ENCODE results near the gene KRT10. TPM values are rescaled to one million over a fixed set of nuclear protein-coding genes. Genes with fewer than 3 reads are reported as not detected.

KRT10 gene
- polyA plus RNA-seq, 1 donor from 2014 or later = 201 TPM

DNA sequence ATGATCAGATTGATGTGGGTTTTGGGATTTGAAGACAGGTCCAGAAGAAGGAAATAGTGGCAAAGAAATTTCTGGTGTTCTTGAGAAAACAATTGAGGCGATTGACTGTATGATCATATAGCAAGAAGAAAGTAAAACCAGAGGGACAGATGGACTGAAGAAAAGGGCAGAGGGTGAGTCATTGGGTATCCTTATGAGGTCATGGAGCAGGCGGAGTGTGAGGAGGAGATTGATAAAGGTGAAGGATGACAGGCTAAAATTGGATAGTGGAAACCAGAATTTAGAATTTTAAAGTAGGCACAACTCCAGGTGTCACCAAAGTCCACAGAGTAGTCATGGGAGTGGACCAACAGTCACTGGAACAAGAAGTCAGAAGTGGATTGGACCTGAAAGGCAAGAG is 21.3 kb downstream of the KRT10 start:
- Mint-ChIP-seq H3K4me3 (no peak overlapping the region), H3K4me1 (peaks cover 0 to 3% (median 0%) of the 10 kb centered on the region in 3 donors), H3K36me3 (no peaks in the 10 kb centered on the region), H3K9me3 (peaks cover 0 to 2% (median 0%) of the 10 kb centered on the region in 3 donors), H3K27me3 (peaks cover 21% of the 10 kb centered on the region), H3K27ac (no peak overlapping the region)

GRCh38 chr17:40800381-40800780 is 22.0 kb downstream of the KRT10 start:
- Mint-ChIP-seq H3K27me3 (peaks cover 23% of the 10 kb centered on the region), H3K9me3 (peaks cover 0 to 2% (median 0%) of the 10 kb centered on the region in 3 donors), H3K27ac (no peak overlapping the region), H3K36me3 (no peaks in the 10 kb centered on the region), H3K4me1 (peaks cover 0 to 3% (median 0%) of the 10 kb centered on the region in 3 donors), H3K4me3 (no peak overlapping the region)

DNA sequence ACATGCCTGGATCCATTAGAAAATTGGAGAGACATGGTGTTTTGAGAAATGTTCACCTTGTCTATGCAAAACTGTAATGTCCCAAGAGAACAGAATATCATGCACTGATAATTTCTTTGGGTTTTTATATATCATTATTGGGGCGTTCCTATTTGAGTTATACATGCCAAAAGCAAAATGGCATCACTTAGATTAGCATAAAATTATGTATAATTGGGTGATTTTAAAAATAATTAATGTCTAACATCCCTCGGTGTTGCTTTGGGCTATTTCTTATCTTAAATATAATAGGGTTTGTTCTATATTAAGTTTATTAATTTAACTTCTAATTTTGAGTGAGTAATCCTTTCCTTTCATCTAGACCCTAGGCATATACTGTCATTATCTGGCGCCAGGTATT is 22.6 kb downstream of the KRT10 start, which contains the start of gene KRT28:
Gene KRT28 (minus strand): TSS at position 101 of the 400 bp plus-strand sequence. CDS start 66 bp downstream, at position 35.
- H3K27me3 Mint-ChIP-seq = peaks cover 20% of the 10 kb centered on the region
- H3K27ac Mint-ChIP-seq = no peak within 1 kb of the TSS
- H3K9me3 Mint-ChIP-seq = peaks cover 0 to 2% (median 0%) of the 10 kb centered on the region in 3 donors
- peaks cover 0 to 3% (median 0%) of the 10 kb centered on the region in 3 donors for H3K4me1 Mint-ChIP-seq
- no peak within 1 kb of the TSS for H3K4me3 Mint-ChIP-seq
- H3K36me3 Mint-ChIP-seq = no peaks in the 10 kb centered on the region

GRCh38 chr17:40796846-40797245 is 25.6 kb downstream of the KRT10 start:
- Mint-ChIP-seq H3K4me3 (no peak overlapping the region), H3K27ac (no peak overlapping the region), H3K27me3 (peaks cover 15% of the 10 kb centered on the region), H3K9me3 (no peaks in the 10 kb centered on the region), H3K4me1 (no peaks in the 10 kb centered on the region), H3K36me3 (no peaks in the 10 kb centered on the region)

GRCh38 chr17:40795019-40795667 is 27.3 kb downstream of the KRT10 start:
- Mint-ChIP-seq H3K9me3 (no peaks in the 10 kb centered on the region), H3K4me3 (no peak overlapping the region), H3K27me3 (peaks cover 15% of the 10 kb centered on the region), H3K4me1 (no peaks in the 10 kb centered on the region), H3K27ac (no peak overlapping the region), H3K36me3 (peaks cover 2% of the 10 kb centered on the region)

GRCh38 chr17:40794466-40794865 is 27.9 kb downstream of the KRT10 start:
- H3K4me3 Mint-ChIP-seq = no peak overlapping the region
- H3K9me3 Mint-ChIP-seq = no peaks in the 10 kb centered on the region
- H3K27ac Mint-ChIP-seq = peak overlapping the region in 1 of 3 donors; percentile 48
- H3K36me3 Mint-ChIP-seq = peaks cover 2% of the 10 kb centered on the region
- H3K4me1 Mint-ChIP-seq = no peaks in the 10 kb centered on the region
- H3K27me3 Mint-ChIP-seq = peaks cover 14% of the 10 kb centered on the region

- H3K27ac Mint-ChIP-seq = no peak overlapping the region
- no peaks in the 10 kb centered on the region for H3K9me3 Mint-ChIP-seq
- H3K4me1 Mint-ChIP-seq = no peaks in the 10 kb centered on the region
- H3K36me3 Mint-ChIP-seq = peaks cover 2% of the 10 kb centered on the region
- H3K4me3 Mint-ChIP-seq = no peak overlapping the region
- peaks cover 11% of the 10 kb centered on the region for H3K27me3 Mint-ChIP-seq
These were observed 28.6 kb downstream of the KRT10 start for GRCh38 chr17:40793832-40794231.

GRCh38 chr17:40791787-40792436 is 30.5 kb downstream of the KRT10 start:
- H3K27ac Mint-ChIP-seq = no peak overlapping the region

DNA sequence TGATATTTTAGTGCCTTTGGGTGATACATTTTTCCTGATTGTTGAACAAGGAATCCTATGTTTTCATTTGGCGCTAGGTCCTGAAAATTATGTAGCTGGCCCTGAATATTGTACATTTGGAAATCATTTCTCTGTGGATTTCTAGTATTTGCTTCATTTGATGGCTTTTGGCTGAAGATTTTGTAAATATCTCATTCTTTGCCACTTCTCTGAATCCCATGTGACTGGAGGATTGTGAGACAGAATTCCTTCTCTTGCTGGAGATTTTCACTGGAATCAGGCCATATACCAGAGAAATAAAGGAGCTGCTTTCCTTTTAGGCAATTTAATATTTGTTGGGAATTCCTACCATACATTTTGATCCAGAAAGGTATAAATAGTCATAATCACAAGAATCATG is 31.3 kb downstream of the KRT10 start:
- H3K4me1 Mint-ChIP-seq = no peaks in the 10 kb centered on the region
- no peak overlapping the region for H3K27ac Mint-ChIP-seq
- H3K36me3 Mint-ChIP-seq = peaks cover 2% of the 10 kb centered on the region
- H3K4me3 Mint-ChIP-seq = no peak overlapping the region
- peaks cover 7% of the 10 kb centered on the region for H3K27me3 Mint-ChIP-seq
- H3K9me3 Mint-ChIP-seq = no peaks in the 10 kb centered on the region

More at GRCh38 chr17:40791787-40792436, 30.5 kb downstream of the KRT10 start:
- H3K9me3 Mint-ChIP-seq = no peaks in the 10 kb centered on the region
- peaks cover 2% of the 10 kb centered on the region for H3K36me3 Mint-ChIP-seq
- no peak overlapping the region for H3K4me3 Mint-ChIP-seq
- H3K27me3 Mint-ChIP-seq = peaks cover 7% of the 10 kb centered on the region
- H3K4me1 Mint-ChIP-seq = no peaks in the 10 kb centered on the region

GRCh38 chr17:40782450-40782849 is 40.0 kb downstream of the KRT10 start, which contains the start of gene KRT27:
TSS of gene KRT27 (minus strand) at chr17:40782550. CDS start at chr17:40782493, 57 bp downstream.
- no peak within 1 kb of the TSS for H3K27ac Mint-ChIP-seq
- no peaks in the 10 kb centered on the region for H3K9me3 Mint-ChIP-seq
- H3K4me1 Mint-ChIP-seq = peaks cover 0 to 2% (median 0%) of the 10 kb centered on the region in 3 donors
- peaks cover 2% of the 10 kb centered on the region for H3K36me3 Mint-ChIP-seq
- H3K27me3 Mint-ChIP-seq = peaks cover 32% of the 10 kb centered on the region
- peak within 1 kb of the TSS in 1 of 4 donors; percentile 78 for H3K4me3 Mint-ChIP-seq

GRCh38 chr17:40779181-40779909 is 43.1 kb downstream of the KRT10 start:
- Mint-ChIP-seq H3K4me1 (peaks cover 0 to 2% (median 0%) of the 10 kb centered on the region in 3 donors), H3K27ac (no peak overlapping the region), H3K27me3 (peaks cover 40% of the 10 kb centered on the region), H3K4me3 (peak overlapping the region in 3 of 4 donors; percentile 15 to 81 (median 50)), H3K9me3 (no peaks in the 10 kb centered on the region), H3K36me3 (peaks cover 2% of the 10 kb centered on the region)

- Mint-ChIP-seq H3K9me3 (no peaks in the 10 kb centered on the region), H3K27me3 (peaks cover 39% of the 10 kb centered on the region), H3K36me3 (peaks cover 2% of the 10 kb centered on the region), H3K4me1 (peaks cover 0 to 2% (median 0%) of the 10 kb centered on the region in 3 donors), H3K27ac (no peak overlapping the region), H3K4me3 (no peak overlapping the region)
These were observed 44.0 kb downstream of the KRT10 start for GRCh38 chr17:40778461-40778860.

GRCh38 chr17:40777971-40778370 is 44.4 kb downstream of the KRT10 start:
- Mint-ChIP-seq H3K27me3 (peaks cover 39% of the 10 kb centered on the region), H3K4me3 (no peak overlapping the region), H3K36me3 (no peaks in the 10 kb centered on the region), H3K9me3 (no peaks in the 10 kb centered on the region), H3K4me1 (peaks cover 0 to 2% (median 0%) of the 10 kb centered on the region in 3 donors), H3K27ac (no peak overlapping the region)

DNA sequence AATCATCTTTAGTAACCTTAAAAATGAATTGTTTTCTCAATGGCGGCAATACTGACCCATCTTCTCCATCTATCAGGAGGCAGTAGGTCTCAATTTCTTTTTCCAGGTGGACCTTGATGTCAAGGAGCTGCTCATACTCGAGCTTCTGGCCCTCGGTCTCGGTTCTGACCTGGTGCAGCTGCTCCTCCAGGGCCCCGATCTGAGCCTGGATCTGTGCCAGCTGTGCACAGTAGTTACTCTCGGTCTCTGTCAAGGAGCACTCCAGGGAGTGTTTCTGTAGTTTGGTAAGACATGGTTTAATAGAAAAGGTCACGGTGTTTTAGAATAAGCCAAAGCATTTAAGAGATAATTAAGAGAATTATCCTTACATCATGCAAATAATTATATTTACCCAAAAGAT is 45.0 kb downstream of the KRT10 start:
- Mint-ChIP-seq H3K36me3 (no peaks in the 10 kb centered on the region), H3K9me3 (no peaks in the 10 kb centered on the region), H3K4me1 (peaks cover 0 to 2% (median 0%) of the 10 kb centered on the region in 3 donors), H3K27me3 (peaks cover 41% of the 10 kb centered on the region), H3K4me3 (no peak overlapping the region), H3K27ac (no peak overlapping the region)

- Mint-ChIP-seq H3K36me3 (no peaks in the 10 kb centered on the region), H3K4me1 (peaks cover 0 to 2% (median 0%) of the 10 kb centered on the region in 3 donors), H3K27ac (no peak overlapping the region), H3K9me3 (no peaks in the 10 kb centered on the region), H3K27me3 (peaks cover 41% of the 10 kb centered on the region), H3K4me3 (no peak overlapping the region)
These were observed 46.5 kb downstream of the KRT10 start for GRCh38 chr17:40775945-40776344.

All from IgD-negative memory B cell (primary cell).